Rectal smooth muscle tissue (tissue), 1 donor: ENCODE results near the gene SRD5A1.

Experiments
- H3K27ac ChIP-seq: one replicate; pipeline ENCODE4 v1.7.0; 2013; ENCODE audit warnings: low read depth, low read length, inconsistent platforms
- H3K27me3 ChIP-seq: one replicate; pipeline ENCODE4 v1.7.0; 2013; ENCODE audit warnings: low read length; ENCODE audit not compliant: control insufficient read depth, insufficient read depth
- H3K36me3 ChIP-seq: one replicate; pipeline ENCODE4 v1.7.0; 2013; ENCODE audit warnings: low read length; ENCODE audit not compliant: control insufficient read depth, insufficient read depth
- H3K4me1 ChIP-seq: one replicate; pipeline ENCODE4 v1.7.0; 2013; ENCODE audit warnings: low read length; ENCODE audit not compliant: control insufficient read depth, insufficient read depth
- H3K4me3 ChIP-seq: one replicate; pipeline ENCODE4 v1.7.0; 2013; ENCODE audit warnings: low read length
- H3K9ac ChIP-seq: one replicate; pipeline ENCODE4 v1.7.0; 2013; ENCODE audit warnings: low read length

SRD5A1 gene

GRCh38 chr5:6632888-6633468, at the start of gene SRD5A1, which contains the start of gene NSUN2:
Gene SRD5A1, plus strand, starts transcription at chr5:6633440. Its CDS starts 137 bp downstream, at chr5:6633577.
Gene NSUN2, minus strand, starts transcription at chr5:6633044. Its CDS starts 65 bp downstream, at chr5:6632979.
- Histone ChIP-seq H3K27me3 (no peaks in the 10 kb centered on the region), H3K27ac (peak within 1 kb of the TSS; percentile 95), H3K4me1 (peaks cover 10% of the 10 kb centered on the region), H3K9ac (peak within 1 kb of the TSS; percentile 73), H3K36me3 (peaks cover 12% of the 10 kb centered on the region), H3K4me3 (peak within 1 kb of the TSS; percentile 66)

- Histone ChIP-seq H3K9ac (no peak overlapping the region), H3K4me1 (no peaks in the 10 kb centered on the region), H3K27ac (no peak overlapping the region), H3K27me3 (peaks cover 5% of the 10 kb centered on the region), H3K36me3 (no peaks in the 10 kb centered on the region), H3K4me3 (no peak overlapping the region)
Observed at GRCh38 chr5:6584101-6584645, 49.1 kb upstream of the SRD5A1 start.

- peaks cover 5% of the 10 kb centered on the region for H3K27me3 ChIP-seq
- H3K36me3 ChIP-seq, result no peaks in the 10 kb centered on the region
- H3K4me3 ChIP-seq, result no peak overlapping the region
- H3K27ac ChIP-seq, result no peak overlapping the region
- no peak overlapping the region for H3K9ac ChIP-seq
- no peaks in the 10 kb centered on the region for H3K4me1 ChIP-seq
Observed at GRCh38 chr5:6584727-6585126, 48.5 kb upstream of the SRD5A1 start.

- peaks cover 5% of the 10 kb centered on the region for H3K27me3 ChIP-seq
- no peak overlapping the region for H3K4me3 ChIP-seq
- H3K9ac ChIP-seq, result no peak overlapping the region
- H3K4me1 ChIP-seq, result no peaks in the 10 kb centered on the region
- H3K36me3 ChIP-seq, result no peaks in the 10 kb centered on the region
- H3K27ac ChIP-seq, result no peak overlapping the region
Observed at GRCh38 chr5:6585168-6585567, 48.1 kb upstream of the SRD5A1 start.

GRCh38 chr5:6585939-6586646, 47.1 kb upstream of the SRD5A1 start:
- H3K9ac ChIP-seq, result no peak overlapping the region
- H3K27me3 ChIP-seq, result peaks cover 5% of the 10 kb centered on the region
- no peaks in the 10 kb centered on the region for H3K36me3 ChIP-seq

GRCh38 chr5:6586647-6587042, 46.6 kb upstream of the SRD5A1 start:
- Histone ChIP-seq H3K27me3 (peaks cover 5% of the 10 kb centered on the region), H3K9ac (no peak overlapping the region), H3K4me1 (no peaks in the 10 kb centered on the region), H3K36me3 (no peaks in the 10 kb centered on the region), H3K27ac (no peak overlapping the region), H3K4me3 (no peak overlapping the region)

More at GRCh38 chr5:6585939-6586646, 47.1 kb upstream of the SRD5A1 start:
- Histone ChIP-seq H3K4me1 (no peaks in the 10 kb centered on the region), H3K4me3 (no peak overlapping the region), H3K27ac (no peak overlapping the region)

GRCh38 chr5:6587171-6587570, 46.1 kb upstream of the SRD5A1 start:
- H3K4me3 ChIP-seq, result no peak overlapping the region
- no peaks in the 10 kb centered on the region for H3K36me3 ChIP-seq

GRCh38 chr5:6590581-6590980, 42.7 kb upstream of the SRD5A1 start:
- Histone ChIP-seq H3K27me3 (no peaks in the 10 kb centered on the region), H3K9ac (no peak overlapping the region), H3K4me3 (no peak overlapping the region), H3K36me3 (no peaks in the 10 kb centered on the region), H3K27ac (no peak overlapping the region), H3K4me1 (no peaks in the 10 kb centered on the region)

More at GRCh38 chr5:6587171-6587570, 46.1 kb upstream of the SRD5A1 start:
- Histone ChIP-seq H3K4me1 (no peaks in the 10 kb centered on the region), H3K27me3 (peaks cover 5% of the 10 kb centered on the region), H3K9ac (peak overlapping the region; percentile 2), H3K27ac (no peak overlapping the region)

GRCh38 chr5:6591671-6592288, 41.5 kb upstream of the SRD5A1 start:
- H3K4me3 ChIP-seq, result no peak overlapping the region
- H3K27me3 ChIP-seq, result no peaks in the 10 kb centered on the region
- no peak overlapping the region for H3K9ac ChIP-seq
- H3K4me1 ChIP-seq, result no peaks in the 10 kb centered on the region
- H3K27ac ChIP-seq, result no peak overlapping the region
- H3K36me3 ChIP-seq, result no peaks in the 10 kb centered on the region

GRCh38 chr5:6592601-6593000, 40.6 kb upstream of the SRD5A1 start:
- Histone ChIP-seq H3K9ac (no peak overlapping the region), H3K4me3 (no peak overlapping the region), H3K36me3 (no peaks in the 10 kb centered on the region), H3K27ac (no peak overlapping the region), H3K4me1 (no peaks in the 10 kb centered on the region), H3K27me3 (no peaks in the 10 kb centered on the region)

GRCh38 chr5:6593148-6594016, 39.9 kb upstream of the SRD5A1 start:
- H3K27me3 ChIP-seq, result no peaks in the 10 kb centered on the region
- no peak overlapping the region for H3K27ac ChIP-seq
- no peak overlapping the region for H3K9ac ChIP-seq

GRCh38 chr5:6594066-6594465, 39.2 kb upstream of the SRD5A1 start:
- no peak overlapping the region for H3K27ac ChIP-seq
- H3K36me3 ChIP-seq, result no peaks in the 10 kb centered on the region
- no peaks in the 10 kb centered on the region for H3K27me3 ChIP-seq
- no peak overlapping the region for H3K9ac ChIP-seq
- H3K4me1 ChIP-seq, result no peaks in the 10 kb centered on the region
- no peak overlapping the region for H3K4me3 ChIP-seq

More at GRCh38 chr5:6593148-6594016, 39.9 kb upstream of the SRD5A1 start:
- no peaks in the 10 kb centered on the region for H3K36me3 ChIP-seq
- H3K4me1 ChIP-seq, result no peaks in the 10 kb centered on the region
- H3K4me3 ChIP-seq, result no peak overlapping the region
